GM19395 (cell line): Measurements from ENCODE around the gene RNU1-4.
"Not testable (repeated sequence)": the region's sequence is repeated elsewhere in the genome, so short reads cannot be mapped to it uniquely, and the experiment has no call there.

Source experiments
- ATAC-seq: cut with Tn5 transposase; IDR thresholded peaks from one replicate; pipeline ENCODE4 v1.9.1; 2021; ENCODE audit warnings: mild to moderate bottlenecking, moderate library complexity; ENCODE audit not compliant: unreplicated experiment

The RNU1-4 gene

DNA sequence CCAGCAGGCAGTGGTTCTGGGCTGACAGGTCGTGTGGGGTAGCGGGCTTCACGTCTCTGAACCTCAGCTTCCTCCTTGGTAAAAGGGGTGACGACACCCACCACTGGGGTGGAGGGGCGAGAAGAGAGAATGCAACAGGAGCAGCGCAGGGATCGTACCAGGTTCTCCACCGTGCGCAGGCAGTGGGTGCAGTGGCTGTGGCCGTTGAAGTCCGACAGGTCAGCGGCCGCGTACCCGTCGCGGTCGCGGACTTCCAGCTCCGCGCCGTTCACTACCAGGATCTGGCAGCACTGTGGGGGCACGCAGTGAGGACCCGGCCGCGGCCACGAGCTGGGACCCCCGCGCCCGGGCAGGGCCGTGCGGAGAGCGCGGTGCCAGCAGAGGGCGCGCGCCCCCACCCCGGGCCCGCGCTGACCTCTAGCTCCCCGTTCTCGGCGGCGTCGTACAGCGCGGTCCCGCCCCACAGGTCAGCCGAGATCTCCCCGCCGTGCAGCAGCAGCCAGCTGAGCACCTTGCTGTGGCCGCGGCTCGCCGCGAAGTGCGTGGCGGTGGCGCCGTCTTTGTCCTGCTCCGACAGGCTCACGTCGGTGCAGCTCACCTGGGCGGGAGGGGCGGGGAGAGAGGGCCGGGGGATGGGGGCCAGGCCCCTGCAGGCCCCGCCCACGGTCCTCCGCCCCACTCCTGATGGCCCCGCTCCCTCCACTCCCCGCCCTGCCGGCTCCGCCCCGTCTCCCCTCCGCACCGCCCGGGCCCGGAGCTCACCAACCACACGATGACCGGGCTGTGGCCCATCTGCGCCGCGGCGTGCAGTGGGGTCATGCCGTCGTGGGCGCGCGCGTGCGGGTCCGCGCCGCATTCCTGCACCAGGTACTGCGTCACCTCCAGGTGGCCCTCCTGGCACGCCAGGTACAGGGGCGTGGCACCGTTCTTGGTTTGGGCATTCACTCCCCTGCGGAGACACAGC lies 32.9 kb upstream of the RNU1-4 start:
- not testable (repeated sequence) for ATAC-seq

DNA sequence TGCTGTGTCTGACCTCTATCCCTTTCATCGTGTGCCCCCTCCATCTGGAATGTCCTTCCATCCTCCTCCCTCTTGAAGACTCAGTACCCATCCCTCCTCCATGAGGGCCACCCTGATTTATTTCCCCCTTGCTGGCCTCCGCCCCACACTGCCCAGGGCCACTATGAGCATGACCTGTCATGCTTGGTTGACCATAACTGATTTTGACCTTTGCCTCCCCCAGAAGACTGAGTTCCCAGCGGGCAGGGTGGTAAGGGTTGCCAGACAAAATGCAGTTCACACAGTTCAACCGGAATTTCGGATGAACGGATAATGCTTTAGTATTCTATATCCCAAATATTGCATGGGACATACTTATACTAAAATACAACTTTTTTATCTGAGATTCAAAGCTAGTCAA lies 31.6 kb upstream of the RNU1-4 start:
- ATAC-seq: not testable (repeated sequence)

DNA sequence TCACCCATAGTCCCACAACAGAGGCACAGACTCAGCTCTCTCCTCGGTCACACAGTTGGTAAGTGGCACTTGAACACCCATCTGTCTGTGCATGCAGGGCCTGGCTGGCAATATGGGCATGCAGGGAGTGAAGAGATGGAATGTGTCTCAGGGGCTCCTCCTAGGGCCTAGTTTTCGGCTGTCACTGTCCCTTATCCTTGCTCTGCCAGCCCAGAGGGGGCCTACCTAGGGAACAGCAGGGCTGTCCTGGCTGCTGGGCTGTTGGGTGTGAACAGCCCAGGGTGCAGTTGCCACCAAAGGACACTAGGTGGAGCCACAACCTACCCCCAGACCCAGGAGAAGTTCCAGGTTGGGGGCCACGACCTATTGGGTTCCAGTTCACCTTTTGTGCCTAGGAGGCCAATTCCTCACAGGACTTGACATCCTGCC lies 30.6 kb upstream of the RNU1-4 start:
- ATAC-seq: not testable (repeated sequence)

DNA sequence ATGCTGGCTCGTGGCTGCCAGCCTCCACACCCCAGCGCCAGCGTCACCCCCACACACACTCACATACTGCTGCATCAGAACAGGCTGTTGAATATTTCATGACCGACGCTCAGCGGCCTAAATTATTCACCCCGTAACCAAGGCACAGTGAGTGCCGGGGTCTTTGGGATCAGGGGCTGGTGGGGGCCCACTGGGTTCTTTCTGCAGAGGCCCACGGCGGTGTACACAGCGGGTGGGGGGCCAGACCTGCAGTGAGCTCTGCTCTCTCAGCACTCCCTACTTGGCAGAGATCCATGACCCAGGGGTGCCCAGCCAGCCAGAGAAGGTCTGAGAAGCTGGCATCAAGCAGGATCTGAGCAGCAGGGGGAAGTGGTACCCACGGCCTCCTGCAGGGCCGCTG lies 29.7 kb upstream of the RNU1-4 start:
- not testable (repeated sequence) for ATAC-seq

DNA sequence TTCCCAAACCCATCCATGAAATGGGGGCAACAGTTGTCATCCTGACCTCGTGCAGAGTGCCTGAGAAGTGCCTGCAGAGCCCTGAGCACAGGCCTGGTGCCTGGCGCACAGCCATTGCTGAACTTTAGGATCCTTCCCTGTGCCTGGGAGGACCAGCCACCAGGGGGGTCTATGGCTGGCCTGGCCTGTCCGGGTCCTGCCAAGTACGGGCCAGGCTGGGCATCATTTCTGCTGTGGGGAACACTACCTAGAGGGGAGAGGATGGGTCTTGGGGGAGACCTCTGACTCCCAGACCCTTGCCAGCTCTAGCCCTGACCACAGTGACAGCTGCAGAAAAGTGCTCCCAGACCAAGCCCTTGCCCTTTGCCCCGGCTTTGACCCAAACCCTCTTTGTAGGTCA lies 28.2 kb upstream of the RNU1-4 start:
- ATAC-seq: not testable (repeated sequence)

DNA sequence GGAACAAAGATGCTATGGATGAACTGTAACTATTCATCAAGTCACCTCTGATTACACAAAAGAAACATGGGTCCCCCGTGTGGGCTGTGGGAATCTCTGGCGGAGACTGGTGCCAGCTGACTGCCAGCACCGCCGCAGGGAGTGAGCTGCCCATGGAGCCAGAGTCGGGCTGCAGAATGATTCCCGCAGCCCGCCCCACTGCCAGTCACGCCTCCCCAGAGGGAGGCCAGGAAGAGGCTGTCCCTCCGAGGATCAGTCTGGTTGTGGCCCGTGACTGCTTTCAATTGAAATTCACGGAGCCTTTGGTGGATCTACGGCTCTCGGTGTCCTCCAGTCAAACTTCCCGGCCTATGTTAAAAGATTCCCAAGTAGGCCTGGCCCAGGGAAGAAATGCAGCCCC lies 27.7 kb upstream of the RNU1-4 start:
- not testable (repeated sequence) for ATAC-seq

DNA sequence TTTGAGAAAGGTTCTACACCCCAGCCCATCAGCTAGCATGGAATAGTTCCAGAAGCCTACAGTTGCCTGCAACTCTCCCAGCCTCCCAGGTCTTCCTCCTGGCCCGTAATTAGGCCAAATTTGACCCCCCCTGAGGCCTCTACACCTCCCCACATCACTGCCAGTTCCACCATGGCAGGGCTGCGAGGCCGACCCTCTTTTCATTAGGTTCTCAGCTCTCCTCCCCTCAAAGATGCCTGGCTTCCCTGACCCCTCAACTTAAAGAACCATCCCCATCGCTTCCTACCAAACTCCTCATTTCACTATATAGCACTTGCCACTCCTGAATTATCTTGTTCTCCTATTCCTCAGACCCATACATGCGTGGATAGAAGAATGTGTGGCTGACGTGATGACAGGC lies 27.3 kb upstream of the RNU1-4 start:
- ATAC-seq: not testable (repeated sequence)

DNA sequence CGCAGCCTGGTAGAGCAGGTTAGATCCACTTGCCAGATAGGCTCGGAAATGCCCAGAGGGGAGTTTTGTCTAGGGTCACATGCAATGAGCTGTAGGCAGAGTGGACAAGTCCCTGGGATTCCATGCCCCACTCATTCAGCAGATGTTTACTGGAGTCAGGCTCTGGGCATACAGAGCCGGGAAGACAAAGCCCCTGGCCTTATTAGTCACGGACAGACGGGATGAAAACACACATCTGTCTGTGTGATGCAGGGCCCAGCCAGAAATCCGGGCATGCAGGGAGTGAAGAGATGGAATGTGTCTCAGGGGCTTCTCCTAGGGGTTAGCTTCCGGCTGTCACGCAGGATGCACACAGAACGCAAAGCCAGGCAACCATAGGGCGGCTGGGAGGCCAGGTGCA lies 26.8 kb upstream of the RNU1-4 start:
- ATAC-seq: not testable (repeated sequence)

DNA sequence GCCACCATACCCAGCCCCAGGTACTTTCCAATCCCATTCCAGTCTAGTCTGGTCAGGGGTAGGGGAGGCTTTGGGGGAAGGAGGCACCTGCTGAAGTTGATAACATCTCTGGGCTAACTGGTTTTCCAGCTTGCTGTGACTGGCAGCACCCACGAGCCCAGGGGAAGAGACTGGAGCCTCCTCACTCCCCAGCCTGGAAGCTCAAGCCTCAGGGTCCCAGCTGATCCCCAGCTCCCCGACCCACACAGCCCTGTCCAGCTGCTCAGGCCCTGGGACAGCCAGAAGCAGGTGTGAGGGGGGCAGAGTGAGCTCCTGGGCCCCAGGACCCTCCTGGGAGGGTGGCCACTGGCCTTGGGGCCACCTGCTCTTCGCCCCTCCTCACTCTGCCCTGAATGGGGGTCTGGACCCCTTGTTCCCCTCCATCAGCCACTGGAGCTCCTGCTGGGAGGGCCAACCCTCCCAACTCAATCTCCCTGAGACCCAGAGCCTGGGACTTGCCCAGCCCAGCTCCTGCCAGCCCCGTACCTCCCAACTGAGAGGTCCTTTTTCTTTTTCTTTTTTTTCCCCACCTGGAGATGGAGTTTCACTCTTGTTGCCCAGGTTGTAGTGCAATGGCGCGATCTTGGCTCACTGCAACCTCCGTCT lies 23.5 kb upstream of the RNU1-4 start:
- no peak for ATAC-seq

DNA sequence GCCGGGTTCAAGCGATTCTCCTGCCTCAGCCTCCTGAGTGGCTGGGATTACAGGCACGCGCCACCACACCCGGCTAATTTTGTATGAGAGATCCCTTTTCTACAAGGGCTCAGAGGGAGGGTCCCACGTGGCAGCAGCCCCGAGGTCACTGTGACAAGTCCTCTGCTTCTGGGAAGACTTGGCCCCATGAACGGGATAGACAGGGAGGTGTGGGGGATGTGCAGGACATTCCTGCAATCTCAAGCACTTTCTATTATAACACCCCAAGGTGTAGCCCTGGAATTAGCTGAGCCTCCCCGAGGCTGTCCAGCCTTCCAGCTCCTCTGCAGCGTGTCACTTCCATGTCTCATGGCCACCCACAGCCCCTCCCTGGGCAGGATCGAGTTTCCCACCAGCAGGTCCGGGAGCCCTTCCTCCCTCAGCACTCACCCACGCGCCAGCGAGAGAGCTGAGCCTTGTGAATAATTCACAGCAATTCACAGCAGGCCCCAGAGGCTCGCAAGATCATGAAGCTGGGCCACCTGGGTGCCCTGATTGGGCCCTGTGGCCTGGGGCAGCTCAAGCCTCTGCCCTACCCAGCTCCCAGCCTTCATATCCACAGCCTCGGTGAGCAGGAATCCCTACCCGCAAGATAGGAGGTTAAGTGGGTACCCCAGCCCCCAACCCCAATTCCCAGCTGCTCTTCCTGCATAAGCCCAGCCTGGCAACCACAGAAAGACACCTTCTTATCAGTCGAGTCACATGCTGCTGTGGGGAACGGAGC lies 22.8 kb upstream of the RNU1-4 start:
- no peak for ATAC-seq

DNA sequence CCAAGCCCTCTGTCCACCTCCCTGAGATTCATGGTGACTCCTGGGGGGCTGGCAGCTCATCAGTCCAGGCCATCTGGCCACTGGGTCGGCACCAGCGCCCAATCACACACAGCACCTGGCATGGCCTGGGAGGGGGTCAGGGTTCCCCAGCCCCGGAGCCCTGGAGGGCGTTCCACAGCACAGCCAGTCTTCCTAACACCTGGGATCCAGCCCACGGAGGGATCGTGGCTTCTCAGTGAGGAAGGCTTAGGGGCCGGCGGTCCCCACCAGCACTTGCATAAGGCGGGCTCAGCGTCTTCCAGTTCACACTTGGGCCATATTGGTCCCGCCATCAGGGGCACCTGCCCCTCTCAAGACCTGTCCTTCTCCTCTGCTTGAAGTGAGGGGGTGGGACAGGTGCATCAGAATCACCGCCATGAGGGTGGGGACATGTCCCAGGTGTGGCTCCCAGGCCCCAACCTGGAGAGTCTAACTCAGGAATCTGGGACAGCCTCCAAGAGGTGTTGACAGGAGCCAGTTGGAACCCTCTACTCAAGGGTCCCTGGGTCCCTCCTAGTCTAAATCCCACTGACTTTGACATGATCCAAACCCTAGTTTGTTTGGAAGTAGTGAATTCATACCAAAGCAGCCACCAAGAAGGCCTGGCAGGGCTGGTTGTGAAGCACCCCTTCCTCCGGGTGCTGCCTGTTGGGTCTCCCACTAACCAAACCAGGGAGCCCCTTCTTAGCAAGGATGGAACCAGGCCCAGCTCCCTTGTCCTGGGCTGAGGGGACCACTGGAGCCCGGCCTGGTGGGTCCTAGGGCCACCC lies 22.0 kb upstream of the RNU1-4 start:
- not testable (repeated sequence) for ATAC-seq

DNA sequence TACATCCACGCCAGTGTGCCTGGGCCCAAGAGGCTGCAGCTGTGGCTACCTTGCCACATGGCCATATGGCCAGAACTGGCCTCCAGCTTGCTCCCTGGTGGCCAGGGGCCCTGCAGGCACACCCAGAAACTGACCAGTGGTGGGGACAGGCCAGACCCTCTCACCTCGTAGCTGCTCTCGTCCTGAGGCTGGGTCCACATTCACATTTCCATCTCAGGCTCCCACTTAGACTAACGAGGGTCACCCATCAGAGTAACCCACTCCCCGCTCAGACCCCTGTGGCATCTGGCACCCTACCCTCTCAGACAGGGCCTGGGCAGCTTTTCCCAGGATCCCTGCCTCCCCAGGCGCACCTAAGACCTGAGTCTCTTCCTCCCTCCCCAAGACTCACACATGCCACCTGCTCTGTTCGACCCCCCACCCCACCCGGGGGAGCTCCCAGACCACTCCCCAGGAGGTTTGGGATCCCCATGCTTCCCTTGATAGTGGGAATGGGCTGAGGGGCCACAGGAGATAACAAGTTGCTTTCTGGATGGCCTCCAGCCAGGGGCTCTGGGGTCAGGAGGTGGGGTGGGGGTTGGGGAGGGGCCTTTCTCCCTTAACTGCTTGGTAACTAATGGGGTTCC lies 21.3 kb upstream of the RNU1-4 start:
- no peak for ATAC-seq

DNA sequence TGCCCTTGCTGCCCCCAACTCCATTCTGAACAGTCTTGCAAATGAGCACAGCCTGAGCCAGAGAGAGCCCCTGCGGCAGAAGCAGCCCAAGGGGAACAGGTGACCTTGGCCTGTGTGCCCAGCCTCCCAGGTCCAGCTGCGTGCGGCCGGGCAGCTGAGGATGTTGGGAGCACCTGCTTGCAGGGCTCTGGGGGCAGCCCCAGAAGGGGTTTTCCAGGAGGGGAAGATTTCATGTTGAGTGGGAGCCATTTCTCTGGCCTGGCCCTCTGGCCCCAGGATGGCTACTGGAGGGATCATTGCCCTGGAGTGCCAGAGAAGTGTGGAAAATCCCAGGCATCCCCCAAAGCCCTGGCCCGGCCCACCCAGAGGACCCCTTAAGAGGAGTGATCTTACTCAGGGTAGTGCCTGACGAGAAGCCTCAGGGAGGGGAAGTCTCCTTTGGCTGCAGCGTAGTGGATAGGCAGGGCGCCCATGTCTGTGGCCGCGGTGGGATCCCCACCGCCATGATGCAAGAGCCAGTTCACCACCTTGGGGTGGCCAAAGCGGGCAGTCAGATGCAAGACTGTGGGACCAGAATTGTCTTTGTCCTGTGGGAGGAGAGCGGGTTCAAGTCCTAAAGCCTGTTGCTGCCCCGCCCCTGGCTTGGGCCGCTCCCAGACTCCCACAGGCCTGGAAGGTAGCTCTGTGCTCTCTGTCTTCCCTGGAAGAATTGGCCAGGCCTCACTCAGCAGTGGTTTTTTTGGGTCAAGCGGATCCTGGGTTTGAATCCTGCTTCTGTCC lies 20.6 kb upstream of the RNU1-4 start:
- no peak for ATAC-seq

DNA sequence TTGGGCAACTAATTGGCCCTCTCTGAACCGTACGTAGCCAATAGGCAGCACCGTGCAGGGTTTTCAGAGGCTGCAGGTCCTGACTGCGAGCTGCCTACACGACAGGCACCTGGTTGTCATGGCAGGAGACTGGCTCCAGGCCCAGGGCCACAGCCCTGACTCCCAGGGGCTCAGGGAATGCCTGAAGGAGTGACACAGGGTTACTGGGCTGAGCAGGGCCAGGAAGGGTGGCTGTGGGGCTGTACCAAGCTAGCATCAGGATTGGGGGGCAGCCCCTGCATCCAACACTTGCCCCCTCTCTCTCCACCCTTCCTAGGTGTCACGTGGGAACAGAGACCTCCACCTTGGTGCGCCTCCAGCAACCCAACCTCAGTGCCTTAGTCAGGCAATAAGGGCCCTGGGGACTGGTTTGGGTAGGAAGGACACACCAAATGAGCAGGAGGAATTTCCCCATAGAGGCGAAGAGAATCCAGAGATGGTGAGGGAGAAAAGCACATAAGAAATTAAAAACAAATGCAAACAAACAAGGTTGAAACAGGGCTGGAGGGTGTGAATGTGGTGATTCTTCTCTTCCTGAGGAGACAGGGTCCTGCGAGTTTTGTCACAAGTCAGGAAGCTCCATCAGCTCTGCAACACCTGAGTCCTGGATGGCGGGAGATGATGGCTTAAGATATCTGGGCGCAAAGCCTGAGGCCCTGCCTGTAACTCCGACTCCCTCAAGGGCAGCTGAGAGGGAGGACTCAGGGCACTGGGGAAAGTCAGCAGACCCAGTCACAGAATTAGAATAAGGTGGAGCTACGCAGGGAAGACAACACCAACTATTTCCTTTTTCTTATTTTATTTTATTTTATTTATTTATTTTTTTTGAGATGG lies 19.7 kb upstream of the RNU1-4 start:
- ATAC-seq: no peak

DNA sequence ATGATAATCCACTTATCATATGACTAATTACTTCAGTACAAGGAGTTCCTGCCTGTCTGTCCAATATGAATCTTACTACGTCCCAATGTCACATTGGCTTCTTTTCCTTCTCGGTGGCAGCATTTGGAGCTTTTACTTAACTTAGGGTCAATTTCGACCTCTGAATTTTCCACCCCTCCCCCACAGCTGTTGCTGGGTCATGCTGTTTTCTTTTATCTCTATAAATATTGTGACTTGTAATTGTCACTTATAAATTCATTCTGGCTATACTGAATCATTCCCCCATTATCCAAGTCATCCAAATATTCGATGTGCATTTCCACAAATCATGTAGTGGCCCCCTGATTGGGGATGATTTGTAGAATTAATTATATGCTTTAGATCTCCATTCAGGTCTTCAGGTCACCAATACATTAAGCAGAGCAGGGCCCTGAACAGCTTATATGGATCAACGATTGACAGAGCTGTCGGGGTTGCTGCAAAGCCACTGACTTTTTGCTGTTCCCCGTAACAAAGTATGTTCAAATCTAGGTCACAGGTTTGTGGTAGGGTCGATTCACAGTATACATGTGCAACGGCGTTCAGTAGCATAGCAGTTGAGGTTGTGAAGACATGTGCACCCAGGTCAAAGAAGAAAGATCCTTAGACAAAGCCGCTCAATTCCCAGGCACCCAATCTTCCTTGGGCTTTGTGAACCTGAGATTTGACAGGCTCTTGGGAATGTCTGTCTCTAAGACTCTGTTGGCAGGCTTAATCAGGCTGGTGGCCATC lies 18.3 kb upstream of the RNU1-4 start:
- ATAC-seq: no peak

DNA sequence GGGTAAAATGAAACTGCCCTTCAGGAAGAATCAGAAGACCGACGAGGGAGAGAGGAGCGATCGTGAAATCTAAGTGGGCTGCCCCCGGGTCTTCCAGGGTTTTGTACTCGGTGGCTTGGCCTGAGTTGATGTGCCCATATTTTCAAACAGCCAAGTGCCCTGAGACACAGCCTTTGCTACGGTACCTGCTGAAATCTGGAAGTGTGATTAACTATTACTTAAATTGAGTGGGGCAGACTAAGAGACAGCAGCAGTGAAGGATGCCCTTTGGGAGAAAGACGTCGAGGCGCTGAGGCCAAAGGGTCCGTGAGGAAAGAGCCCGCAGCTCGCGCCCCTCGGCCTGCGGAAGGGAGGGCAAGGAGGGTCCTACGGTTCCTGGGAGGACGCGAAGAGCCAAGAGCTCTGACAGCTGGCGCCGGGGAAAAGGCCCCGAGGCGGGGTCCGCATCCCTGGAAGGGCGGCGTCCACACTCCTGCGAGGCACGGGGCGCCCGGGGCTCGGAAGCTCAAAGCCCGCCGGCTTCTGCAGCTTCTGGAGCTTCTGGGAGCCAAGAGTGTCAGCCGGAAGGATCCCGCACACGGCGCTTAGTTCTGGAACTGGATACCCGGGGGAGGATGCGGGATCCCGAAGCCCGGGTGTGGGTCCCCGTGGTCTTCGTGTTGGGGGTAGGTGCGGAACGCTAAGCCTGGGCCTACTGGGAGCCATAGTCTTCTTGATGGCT lies 15.4 kb upstream of the RNU1-4 start:
- ATAC-seq: no peak
